GM12892 (cell line): ENCODE results near the gene TMEM92.
"Not testable (repeated sequence)": the region's sequence is repeated elsewhere in the genome, so short reads cannot be mapped to it uniquely, and the experiment has no call there.

Source experiments
- POLR2A ChIP-seq: IDR thresholded peaks from 2 replicates; pipeline ENCODE4 v1.6.1; 2011; ENCODE audit warnings: low read depth, low read length, control low read depth
- POLR2AphosphoS5 ChIP-seq: IDR thresholded peaks from 2 replicates; pipeline ENCODE4 v1.6.1; 2011; ENCODE audit warnings: low read depth, low read length, control low read depth
- TAF1 ChIP-seq: IDR thresholded peaks from 2 replicates; pipeline ENCODE4 v1.6.1; 2011; ENCODE audit warnings: low read depth, mild to moderate bottlenecking, control low read depth, low read length, borderline replicate concordance

- not testable (repeated sequence) for TF ChIP-seq POLR2A, TAF1, POLR2AphosphoS5
Measured at GRCh38 chr17:50287302-50287701, 13.0 kb downstream of the TMEM92 start.
